Suprapubic skin (tissue), 4 donors: ENCODE results near the gene VCAM1. TPM values are rescaled to one million over a fixed set of nuclear protein-coding genes. Genes with fewer than 3 reads are reported as not detected.

Experiments used
- DNase-seq, 2 donors: peaks; one replicate each; pipeline ENCODE4 v3.0.0-alpha.2; 2019; ENCODE audit warnings: low spot score in 2 of 2
- H3K27ac ChIP-seq: fragments of 200-600 bp; sonication (generic); one replicate; pipeline ENCODE4 v1.5.1; 2019
- H3K27me3 ChIP-seq: fragments of 200-600 bp; sonication (generic); one replicate; pipeline ENCODE4 v1.5.1; 2019
- H3K36me3 ChIP-seq: fragments of 200-600 bp; sonication (generic); one replicate; pipeline ENCODE4 v1.5.1; 2019
- H3K4me1 ChIP-seq: fragments of 200-600 bp; sonication (generic); one replicate; pipeline ENCODE4 v1.5.1; 2019
- H3K4me3 ChIP-seq: fragments of 200-600 bp; sonication (generic); one replicate; pipeline ENCODE4 v1.5.1; 2019; ENCODE audit warnings: mild to moderate bottlenecking
- H3K9me3 ChIP-seq: fragments of 200-600 bp; sonication (generic); one replicate; pipeline ENCODE4 v1.5.1; 2019
- CTCF ChIP-seq, 2 donors: fragments of 200-600 bp in 1 of 2; fragments of 450-650 bp in 1 of 2; sonication (generic) in 1 of 2; IDR thresholded peaks; one replicate each; pipeline ENCODE4 v1.5.1; 2016 to 2019; ENCODE audit warnings: antibody characterized with exemption in 2 of 2, mild to moderate bottlenecking in 1 of 2, moderate library complexity in 1 of 2
- EP300 ChIP-seq: sonication (generic); formaldehyde crosslinking; IDR thresholded peaks from one replicate; pipeline ENCODE4 v1.6.1; 2017; ENCODE audit warnings: antibody characterized with exemption
- POLR2A ChIP-seq, 2 donors: fragments of 450-650 bp; IDR thresholded peaks; one replicate each; pipeline ENCODE4 v1.6.1; 2017; ENCODE audit warnings: antibody characterized with exemption in 2 of 2, mild to moderate bottlenecking in 2 of 2, moderate library complexity in 2 of 2
- POLR2AphosphoS5 ChIP-seq, 3 donors: sonication (generic); formaldehyde crosslinking; IDR thresholded peaks; one replicate each; pipeline ENCODE4 v1.6.1; 2017; ENCODE audit warnings: antibody characterized with exemption in 3 of 3
- WGBS: methylation state at CpG from one replicate; pipeline ENCODE4 v1.1.5; 2018; 5-methylcytosine and 5-hydroxymethylcytosine counted together
- total RNA-seq, 4 donors: library from RNA; depleted of rRNA; stranded (reverse); fragments of >200 nt; gene quantifications; one replicate each; pipeline ENCODE4 v1.1.0, GENCODE V29; 2016

Gene VCAM1
- total RNA-seq, 4 donors from 2014 or later: 0.34 to 2.5 (median 1.5) TPM

GRCh38 chr1:100721526-100722207 lies 2.1 kb downstream of the VCAM1 start:
- peaks cover 20% of the 10 kb centered on the region for H3K4me1 ChIP-seq
- peak overlapping the region; percentile 16 for H3K4me3 ChIP-seq
- no peak overlapping the region for H3K27ac ChIP-seq
- H3K36me3 ChIP-seq: no peaks in the 10 kb centered on the region
- no peaks in the 10 kb centered on the region for H3K27me3 ChIP-seq
- TF ChIP-seq CTCF (IDR thresholded peaks at IDR 0.05) (no peak), POLR2A (IDR thresholded peaks at IDR 0.05) (no peak), EP300 (no peak), POLR2AphosphoS5 (IDR thresholded peaks at IDR 0.05) (no peak)
- 26% methylated on average over 9 of the region's 9 CpGs for WGBS
- peak; percentile 65 to 84 for DNase-seq
- H3K9me3 ChIP-seq: no peaks in the 10 kb centered on the region

- peak overlapping the region; percentile 16 for H3K4me3 ChIP-seq
- H3K36me3 ChIP-seq: no peaks in the 10 kb centered on the region
- peaks cover 20% of the 10 kb centered on the region for H3K4me1 ChIP-seq
- H3K9me3 ChIP-seq: no peaks in the 10 kb centered on the region
- no peak for TF ChIP-seq POLR2A (IDR thresholded peaks at IDR 0.05)
- no peak overlapping the region for H3K27ac ChIP-seq
- no peak for DNase-seq
- no peaks in the 10 kb centered on the region for H3K27me3 ChIP-seq
These were observed 2.7 kb downstream of the VCAM1 start for GRCh38 chr1:100722221-100722620.

- no peak overlapping the region for H3K27ac ChIP-seq
- no peaks in the 10 kb centered on the region for H3K9me3 ChIP-seq
- TF ChIP-seq POLR2AphosphoS5 (IDR thresholded peaks at IDR 0.05): no peak
- no peak for TF ChIP-seq CTCF (IDR thresholded peaks at IDR 0.05)
- no peak for TF ChIP-seq POLR2A (IDR thresholded peaks at IDR 0.05)
- TF ChIP-seq EP300: no peak
- no peak overlapping the region for H3K4me3 ChIP-seq
- no peak for DNase-seq
- H3K36me3 ChIP-seq: no peaks in the 10 kb centered on the region
- H3K27me3 ChIP-seq: no peaks in the 10 kb centered on the region
- H3K4me1 ChIP-seq: peaks cover 19% of the 10 kb centered on the region
These were observed 4.7 kb downstream of the VCAM1 start for GRCh38 chr1:100724281-100724680.

- no peak overlapping the region for H3K4me3 ChIP-seq
- 78% methylated on average over 1 of the region's 1 CpG for WGBS
- H3K9me3 ChIP-seq: no peaks in the 10 kb centered on the region
- no peaks in the 10 kb centered on the region for H3K36me3 ChIP-seq
- TF ChIP-seq EP300 (no peak), POLR2A (IDR thresholded peaks at IDR 0.05) (no peak), CTCF (IDR thresholded peaks at IDR 0.05) (no peak), POLR2AphosphoS5 (IDR thresholded peaks at IDR 0.05) (no peak)
- H3K27me3 ChIP-seq: no peaks in the 10 kb centered on the region
- H3K4me1 ChIP-seq: peaks cover 2% of the 10 kb centered on the region
- H3K27ac ChIP-seq: no peak overlapping the region
- DNase-seq: no peak
These were observed 10.6 kb downstream of the VCAM1 start for GRCh38 chr1:100730130-100730529.

- Histone ChIP-seq H3K36me3 (no peaks in the 10 kb centered on the region), H3K27me3 (no peaks in the 10 kb centered on the region), H3K9me3 (no peaks in the 10 kb centered on the region), H3K4me3 (no peak overlapping the region), H3K4me1 (peaks cover 5% of the 10 kb centered on the region), H3K27ac (no peak overlapping the region)
- WGBS: 89% methylated on average over 6 of the region's 6 CpGs
- no peak for DNase-seq
- TF ChIP-seq EP300 (no peak), CTCF (IDR thresholded peaks at IDR 0.05) (no peak), POLR2A (IDR thresholded peaks at IDR 0.05) (no peak), POLR2AphosphoS5 (IDR thresholded peaks at IDR 0.05) (no peak)
These were observed 11.8 kb downstream of the VCAM1 start for GRCh38 chr1:100731309-100731708.

- no peak overlapping the region for H3K4me3 ChIP-seq
- no peaks in the 10 kb centered on the region for H3K9me3 ChIP-seq
- H3K27ac ChIP-seq: no peak overlapping the region
- no peaks in the 10 kb centered on the region for H3K27me3 ChIP-seq
- 86% methylated on average over 1 of the region's 1 CpG for WGBS
- TF ChIP-seq EP300 (no peak), CTCF (IDR thresholded peaks at IDR 0.05) (no peak), POLR2AphosphoS5 (IDR thresholded peaks at IDR 0.05) (no peak), POLR2A (IDR thresholded peaks at IDR 0.05) (no peak)
- H3K4me1 ChIP-seq: peaks cover 5% of the 10 kb centered on the region
- no peak for DNase-seq
- H3K36me3 ChIP-seq: no peaks in the 10 kb centered on the region
These were observed 12.2 kb downstream of the VCAM1 start for GRCh38 chr1:100731758-100732157.
